ENCODE measurements around the gene RSL24D1.
"Not testable (repeated sequence)": the region's sequence is repeated elsewhere in the genome, so short reads cannot be mapped to it uniquely, and the experiment has no call there.

RSL24D1 gene

GRCh38 chr15:55202206-55202605, 5.5 kb upstream of the RSL24D1 start:
- DNase-seq, result no peak

GRCh38 chr15:55198706-55199105, 2.0 kb upstream of the RSL24D1 start:
- DNase-seq, result no peak

DNA sequence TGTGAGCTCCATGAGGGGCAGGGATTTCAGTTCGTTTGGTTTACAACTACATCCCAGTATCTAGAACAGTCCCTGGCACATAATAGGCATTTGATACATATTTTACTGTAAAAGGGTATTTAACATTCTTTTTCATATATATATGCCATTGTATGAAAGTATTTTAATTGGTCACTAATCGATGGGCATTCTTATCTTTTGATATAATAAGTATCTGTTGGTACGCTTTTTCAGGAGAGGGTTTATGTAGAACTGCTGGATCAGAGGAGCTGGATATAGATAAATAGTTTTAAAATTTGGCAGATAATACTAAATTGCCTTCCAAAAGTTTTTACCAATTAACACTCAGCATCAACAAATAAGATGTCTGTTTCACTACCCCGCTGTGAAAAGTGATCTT, 978 bp upstream of the RSL24D1 start:
- no peak for DNase-seq

- no peak for DNase-seq
Measured at GRCh38 chr15:55197362-55197705, 593 bp upstream of the RSL24D1 start.

DNA sequence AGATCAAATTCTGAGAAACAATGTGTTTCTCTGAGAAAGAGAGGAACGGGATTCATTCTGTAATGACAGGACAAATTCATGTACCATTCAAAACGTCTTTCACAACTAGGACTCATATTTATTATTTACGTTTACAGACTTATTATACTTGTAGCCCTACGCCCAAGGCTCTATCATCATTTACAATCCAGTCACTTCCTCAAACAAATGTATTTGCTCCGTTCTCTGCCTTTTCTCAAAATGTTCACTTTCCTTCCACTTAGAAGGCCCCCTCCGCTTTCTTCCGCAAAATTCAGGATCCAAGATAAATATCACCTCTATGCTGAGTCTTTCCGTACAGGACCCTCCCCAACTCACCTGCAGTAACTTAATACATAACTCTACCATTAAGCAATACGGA, 745 bp downstream of the RSL24D1 start:
- no peak for DNase-seq

GRCh38 chr15:55194256-55194655, 2.5 kb downstream of the RSL24D1 start:
- DNase-seq, result no peak

GRCh38 chr15:55186331-55186730, 10.4 kb downstream of the RSL24D1 start:
- DNase-seq, result no peak

- no peak for DNase-seq
Measured at GRCh38 chr15:55183679-55184078, 13.1 kb downstream of the RSL24D1 start.

DNA sequence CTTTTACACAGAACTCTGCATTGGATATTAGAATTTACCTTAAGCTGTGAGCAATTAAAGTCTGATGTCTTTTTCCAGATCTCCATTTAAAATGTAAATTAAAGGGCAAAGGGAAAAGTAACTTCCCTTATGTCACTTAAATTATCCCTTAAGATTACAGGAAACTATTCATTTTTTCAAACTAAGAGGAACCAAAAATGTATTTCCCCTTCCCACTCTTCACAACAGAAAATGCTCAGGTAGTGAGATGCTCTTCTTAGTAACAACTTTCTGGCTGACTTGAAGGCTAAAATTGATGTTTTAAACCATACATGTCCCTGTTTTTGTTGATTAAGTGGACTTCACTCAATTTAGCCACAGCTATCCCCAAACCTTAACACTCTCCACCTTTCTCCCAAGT, 17.6 kb downstream of the RSL24D1 start:
- DNase-seq, result no peak

DNA sequence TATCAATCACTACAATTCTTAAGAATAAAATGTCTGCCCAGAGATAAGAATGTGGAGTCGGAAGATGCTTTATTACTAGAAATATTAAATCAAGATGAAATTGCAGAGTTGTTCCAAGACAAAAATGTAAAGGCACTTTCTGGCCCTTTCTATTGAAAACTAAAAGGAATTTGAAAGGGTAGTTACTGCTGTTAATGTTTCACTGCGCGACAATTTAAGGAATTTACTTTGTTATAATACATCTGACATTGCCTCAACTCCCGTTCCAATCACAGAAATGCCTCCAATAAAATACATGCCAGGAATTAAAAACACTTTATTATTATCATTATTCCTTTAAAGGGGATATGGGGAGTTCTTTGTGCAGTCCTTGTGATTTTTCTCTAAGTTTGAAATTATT, 26.4 kb downstream of the RSL24D1 start:
- DNase-seq, result no peak

GRCh38 chr15:55168350-55168974, 28.3 kb downstream of the RSL24D1 start:
- DNase-seq, result peak; percentile 74

- no peak for DNase-seq
Measured at GRCh38 chr15:55164284-55164683, 32.5 kb downstream of the RSL24D1 start.

GRCh38 chr15:55151631-55152030, 45.1 kb downstream of the RSL24D1 start:
- peak; percentile 71 for DNase-seq

GRCh38 chr15:55143132-55143531, 53.6 kb downstream of the RSL24D1 start:
- not testable (repeated sequence) for DNase-seq

- no peak for DNase-seq
Measured at GRCh38 chr15:55133972-55134371, 62.8 kb downstream of the RSL24D1 start.

DNA sequence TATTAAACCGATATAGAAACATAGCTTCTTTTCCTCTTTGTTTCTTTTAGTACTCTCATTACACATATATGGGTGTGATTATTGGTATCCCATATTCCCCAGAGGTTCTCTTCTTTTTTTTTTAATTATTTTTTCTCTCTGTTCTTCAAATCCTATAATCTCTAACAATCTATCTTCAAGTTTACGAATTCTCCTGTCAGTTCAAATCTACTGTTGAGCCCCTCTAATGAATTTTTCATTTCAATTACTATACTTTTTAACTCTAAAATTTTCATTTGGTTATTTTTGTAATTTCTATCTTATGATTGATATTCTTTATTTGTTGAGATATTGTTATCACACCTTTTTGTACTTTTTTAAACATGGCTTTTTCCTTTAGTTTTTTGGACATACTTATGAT, 64.1 kb downstream of the RSL24D1 start:
- DNase-seq, result no peak

All from SHP77 treated with DMSO at 0.1 percent for 48 hours (cell line).